Type B pancreatic cell (in vitro differentiated cells): Measurements from ENCODE around the gene UBE3B. TPM values are rescaled to one million over a fixed set of nuclear protein-coding genes. Genes with fewer than 3 reads are reported as not detected.
A peak's percentile ranks its signal among the peaks of the same experiment; 100 is the strongest.

Experiments
- DNase-seq: peaks from one replicate; pipeline ENCODE4 v3.0.0; 2021; ENCODE audit warnings: mixed read lengths; ENCODE audit not compliant: unreplicated experiment; ENCODE audit errors: extremely low spot score
- H3K27ac Mint-ChIP-seq: 2 replicates; pipeline ENCODE4 v1.8.0; 2021; ENCODE audit warnings: mild to moderate bottlenecking, mixed read lengths
- H3K27me3 Mint-ChIP-seq: 2 replicates; pipeline ENCODE4 v1.8.0; 2021; ENCODE audit warnings: mixed read lengths
- H3K36me3 Mint-ChIP-seq: 2 replicates; pipeline ENCODE4 v1.8.0; 2021; ENCODE audit warnings: mixed read lengths
- H3K4me1 Mint-ChIP-seq: one replicate; pipeline ENCODE4 v1.8.0; 2021; ENCODE audit warnings: mixed read lengths; ENCODE audit not compliant: unreplicated experiment
- H3K4me3 Mint-ChIP-seq: 2 replicates; pipeline ENCODE4 v1.8.0; 2021; ENCODE audit warnings: mild to moderate bottlenecking, mixed read lengths
- H3K9me3 Mint-ChIP-seq: 2 replicates; pipeline ENCODE4 v1.8.0; 2021; ENCODE audit warnings: mixed read lengths
- total RNA-seq: library from RNA; stranded (reverse); gene quantifications from 2 replicates; pipeline ENCODE4 v1.2.1, GENCODE V29; 2021; ENCODE audit warnings: low replicate concordance
- TF ChIP-seq, protein P1 (sequence below): fragments of 200-600 bp; sonication (generic); conservative IDR thresholded peaks from 2 replicates; pipeline ENCODE4 v1.5.0; 2021; ENCODE audit warnings: antibody characterized with exemption, mild to moderate bottlenecking

Gene UBE3B
- total RNA-seq, 1 donor from 2014 or later = 41.3 TPM

DNA sequence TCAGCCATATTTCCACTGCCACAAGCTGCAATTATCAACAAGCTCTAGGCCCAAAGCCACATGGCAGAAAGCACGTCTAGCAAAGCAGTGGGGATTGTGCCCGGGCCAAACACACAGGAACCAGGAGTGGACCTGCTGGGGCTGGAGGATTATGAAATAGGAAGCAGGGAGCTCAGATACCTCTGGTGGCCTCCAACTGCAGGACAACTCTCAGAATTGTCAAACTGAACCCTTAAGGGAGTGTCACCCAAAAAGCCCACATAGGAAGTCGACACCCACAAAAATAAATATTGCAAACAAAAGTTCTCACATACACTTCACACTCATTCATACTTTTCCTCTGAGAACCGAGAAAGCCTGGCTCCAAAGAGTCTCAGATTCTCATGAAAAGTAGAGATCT is 26.5 kb upstream of the UBE3B start:
- Mint-ChIP-seq H3K4me1 (peaks cover 11% of the 10 kb centered on the region), H3K27me3 (no peaks in the 10 kb centered on the region), H3K36me3 (peaks cover 44% of the 10 kb centered on the region), H3K9me3 (no peaks in the 10 kb centered on the region), H3K4me3 (no peak overlapping the region), H3K27ac (no peak overlapping the region)
- TF ChIP-seq, protein P1, sequence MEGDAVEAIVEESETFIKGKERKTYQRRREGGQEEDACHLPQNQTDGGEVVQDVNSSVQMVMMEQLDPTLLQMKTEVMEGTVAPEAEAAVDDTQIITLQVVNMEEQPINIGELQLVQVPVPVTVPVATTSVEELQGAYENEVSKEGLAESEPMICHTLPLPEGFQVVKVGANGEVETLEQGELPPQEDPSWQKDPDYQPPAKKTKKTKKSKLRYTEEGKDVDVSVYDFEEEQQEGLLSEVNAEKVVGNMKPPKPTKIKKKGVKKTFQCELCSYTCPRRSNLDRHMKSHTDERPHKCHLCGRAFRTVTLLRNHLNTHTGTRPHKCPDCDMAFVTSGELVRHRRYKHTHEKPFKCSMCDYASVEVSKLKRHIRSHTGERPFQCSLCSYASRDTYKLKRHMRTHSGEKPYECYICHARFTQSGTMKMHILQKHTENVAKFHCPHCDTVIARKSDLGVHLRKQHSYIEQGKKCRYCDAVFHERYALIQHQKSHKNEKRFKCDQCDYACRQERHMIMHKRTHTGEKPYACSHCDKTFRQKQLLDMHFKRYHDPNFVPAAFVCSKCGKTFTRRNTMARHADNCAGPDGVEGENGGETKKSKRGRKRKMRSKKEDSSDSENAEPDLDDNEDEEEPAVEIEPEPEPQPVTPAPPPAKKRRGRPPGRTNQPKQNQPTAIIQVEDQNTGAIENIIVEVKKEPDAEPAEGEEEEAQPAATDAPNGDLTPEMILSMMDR = no peak
- no peak for DNase-seq

DNA sequence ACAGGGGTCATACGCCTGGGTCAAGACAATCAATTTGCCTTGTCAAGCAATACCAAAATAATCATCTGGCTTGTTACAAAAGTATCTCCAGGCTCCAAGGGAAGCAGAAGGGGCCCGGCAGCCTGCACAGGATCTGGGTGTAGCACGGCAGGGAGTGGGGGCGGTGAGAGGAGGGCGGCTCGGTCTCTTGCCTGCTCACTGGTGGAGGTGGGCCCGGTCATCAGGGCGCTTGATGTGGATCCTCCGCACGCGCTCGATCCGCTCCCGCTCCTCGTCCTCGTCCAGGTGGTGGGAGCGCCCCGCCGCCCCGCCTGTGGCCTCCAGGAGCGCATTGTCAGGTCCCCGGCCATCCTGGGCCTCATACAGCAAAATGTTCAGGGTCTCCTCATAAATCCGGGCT is 26.0 kb upstream of the UBE3B start:
- peaks cover 11% of the 10 kb centered on the region for H3K4me1 Mint-ChIP-seq
- no peaks in the 10 kb centered on the region for H3K9me3 Mint-ChIP-seq
- no peak for DNase-seq
- no peak overlapping the region for H3K4me3 Mint-ChIP-seq
- H3K27me3 Mint-ChIP-seq = no peaks in the 10 kb centered on the region
- TF ChIP-seq, protein P1 = no peak
- peaks cover 46% of the 10 kb centered on the region for H3K36me3 Mint-ChIP-seq
- H3K27ac Mint-ChIP-seq = no peak overlapping the region

DNA sequence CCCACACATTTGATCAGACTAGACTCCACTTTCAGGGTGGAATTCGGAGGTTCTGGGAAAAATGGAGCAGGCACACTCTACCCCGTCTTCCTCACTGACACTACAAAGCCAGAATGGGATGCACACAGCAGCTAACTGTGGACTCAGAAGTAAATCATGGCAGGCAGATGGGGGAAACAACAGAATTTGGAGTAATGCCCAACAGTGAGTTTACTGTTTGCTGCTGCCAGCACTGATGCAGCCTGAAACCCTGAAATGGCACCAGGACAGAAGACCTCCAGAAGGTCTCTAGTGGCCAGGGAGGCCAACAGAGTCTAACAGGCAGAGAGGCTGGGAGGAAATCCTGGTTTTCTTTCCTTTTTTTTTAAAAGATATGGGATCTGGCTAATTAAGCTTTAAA is 24.9 kb upstream of the UBE3B start:
- Mint-ChIP-seq H3K36me3 (peaks cover 55% of the 10 kb centered on the region), H3K4me3 (no peak overlapping the region), H3K9me3 (no peaks in the 10 kb centered on the region), H3K27ac (no peak overlapping the region), H3K27me3 (no peaks in the 10 kb centered on the region), H3K4me1 (peaks cover 14% of the 10 kb centered on the region)
- TF ChIP-seq, protein P1 = no peak
- no peak for DNase-seq

DNA sequence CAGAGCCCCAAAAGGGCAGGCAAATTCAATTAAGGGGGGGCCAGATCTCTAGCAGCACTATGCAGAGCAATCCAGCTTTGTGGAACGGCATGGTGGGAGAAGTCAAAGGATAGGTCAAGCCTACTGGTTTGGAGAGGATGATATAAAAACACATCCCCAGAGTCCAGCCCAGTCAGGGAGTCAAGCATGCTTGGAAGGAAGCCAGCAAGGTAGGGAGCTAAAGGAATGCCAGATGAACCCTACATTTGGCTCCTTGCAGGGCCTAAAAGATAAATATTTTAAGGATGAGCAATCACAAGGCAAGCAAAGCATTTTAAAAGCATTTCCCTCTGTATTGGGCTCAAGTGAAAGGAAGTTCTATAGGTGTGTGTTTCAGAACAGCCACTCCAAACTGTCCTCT is 21.7 kb upstream of the UBE3B start:
- Mint-ChIP-seq H3K36me3 (peaks cover 59% of the 10 kb centered on the region), H3K4me3 (no peak overlapping the region), H3K27ac (no peak overlapping the region), H3K4me1 (peaks cover 32% of the 10 kb centered on the region), H3K27me3 (no peaks in the 10 kb centered on the region), H3K9me3 (no peaks in the 10 kb centered on the region)
- DNase-seq = no peak
- TF ChIP-seq, protein P1 = no peak

DNA sequence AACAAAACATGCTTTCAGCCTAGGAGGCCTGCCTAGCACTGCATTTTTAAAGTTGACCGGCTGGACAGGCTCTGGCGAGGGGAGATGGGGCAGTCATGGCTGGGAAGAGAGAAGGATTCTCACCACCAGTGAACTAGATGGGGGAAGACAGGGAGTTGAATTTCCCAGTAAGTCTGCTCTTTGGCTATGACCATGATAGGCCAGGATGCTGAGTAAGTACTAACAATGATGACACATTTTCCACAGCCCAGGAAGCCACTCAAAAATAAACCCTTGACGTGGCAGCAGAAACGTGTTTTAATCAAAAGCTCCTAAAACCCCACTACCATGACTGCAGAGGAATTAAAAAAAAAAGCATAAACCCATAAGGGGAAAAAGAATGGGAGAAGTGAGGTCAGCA is 19.3 kb upstream of the UBE3B start:
- H3K27me3 Mint-ChIP-seq = no peaks in the 10 kb centered on the region
- H3K4me1 Mint-ChIP-seq = peaks cover 47% of the 10 kb centered on the region
- TF ChIP-seq, protein P1 = no peak
- peak overlapping the region; percentile 36 for H3K4me3 Mint-ChIP-seq
- H3K9me3 Mint-ChIP-seq = no peaks in the 10 kb centered on the region
- DNase-seq = no peak
- H3K36me3 Mint-ChIP-seq = peaks cover 47% of the 10 kb centered on the region
- H3K27ac Mint-ChIP-seq = peak overlapping the region; percentile 57

DNA sequence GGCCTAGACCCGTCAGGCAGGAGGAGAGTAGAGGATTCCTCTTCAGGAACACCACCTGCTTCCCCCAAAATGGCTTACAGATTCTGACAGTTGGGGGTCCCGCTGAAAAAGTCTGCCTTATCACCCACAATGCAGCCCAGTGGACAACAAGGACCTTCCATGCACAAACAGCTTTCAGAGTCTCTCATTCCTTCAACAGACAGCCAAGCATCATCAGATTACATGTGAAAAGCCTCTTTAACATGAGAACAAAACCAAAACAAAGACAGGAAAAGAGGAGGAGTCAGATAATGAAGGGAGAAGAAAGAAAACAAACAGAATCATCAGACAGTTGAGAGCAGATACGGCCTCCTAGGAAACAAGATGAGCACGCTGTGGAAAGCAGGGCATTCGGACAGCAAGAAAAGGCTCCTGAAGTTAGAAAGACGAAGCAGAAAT is 18.6 kb upstream of the UBE3B start:
- Mint-ChIP-seq H3K27ac (peak overlapping the region; percentile 52), H3K36me3 (peaks cover 43% of the 10 kb centered on the region), H3K27me3 (no peaks in the 10 kb centered on the region), H3K4me1 (peaks cover 54% of the 10 kb centered on the region), H3K9me3 (no peaks in the 10 kb centered on the region), H3K4me3 (peak overlapping the region; percentile 58)
- no peak for DNase-seq
- TF ChIP-seq, protein P1 = no peak
